Heart left ventricle (tissue), 16 donors: Measurements from ENCODE around the gene EIF2AK3. TPM values are rescaled to one million over a fixed set of nuclear protein-coding genes. Genes with fewer than 3 reads are reported as not detected.

Experiments used
- ATAC-seq, 4 donors: fragments of 200-7000 bp; cut with Tn5 transposase; one replicate each; pipeline ENCODE4 v1.9.1; 2020 to 2022; ENCODE audit warnings: moderate library complexity in 4 of 4, mild to moderate bottlenecking in 3 of 4, moderate number of reproducible peaks in 1 of 4
- DNase-seq, 5 donors: peaks; one replicate each; pipeline ENCODE4 v3.0.0-alpha.2; 2020
- H3K27ac ChIP-seq, 12 donors: fragments of 200-600 bp; sonication (generic) in 4 of 12; one replicate each; pipeline versions ENCODE4 v1.5.0 to v1.8.0; 2016 to 2022; ENCODE audit warnings: mild to moderate bottlenecking in 2 of 12
- H3K27me3 ChIP-seq, 9 donors: fragments of 200-600 bp; sonication (generic) in 2 of 9; one replicate each; pipeline versions ENCODE4 v1.5.1 to v1.8.0; 2016 to 2022; ENCODE audit warnings: mild to moderate bottlenecking in 3 of 9
- H3K36me3 ChIP-seq, 9 donors: fragments of 200-600 bp; sonication (generic) in 2 of 9; one replicate each; pipeline versions ENCODE4 v1.5.0 to v1.8.0; 2018 to 2022; ENCODE audit warnings: mild to moderate bottlenecking in 2 of 9
- H3K4me1 ChIP-seq, 12 donors: fragments of 200-600 bp; sonication (generic) in 4 of 12; one replicate each; pipeline versions ENCODE4 v1.5.0 to v1.8.0; 2016 to 2022; ENCODE audit warnings: mild to moderate bottlenecking in 3 of 12
- H3K4me3 ChIP-seq, 12 donors: fragments of 200-600 bp; sonication (generic) in 4 of 12; one replicate each; pipeline versions ENCODE4 v1.5.0 to v1.8.0; 2017 to 2022; ENCODE audit warnings: mild to moderate bottlenecking in 9 of 12, moderate library complexity in 4 of 12
- H3K9me3 ChIP-seq, 12 donors: fragments of 200-600 bp; sonication (generic) in 4 of 12; one replicate each; pipeline versions ENCODE4 v1.5.0 to v1.8.0; 2016 to 2022; ENCODE audit warnings: mild to moderate bottlenecking in 1 of 12
- CTCF ChIP-seq, 12 donors: fragments of 200-600 bp; sonication (generic) in 4 of 12; IDR thresholded peaks; one replicate each; pipeline versions ENCODE4 v1.5.0 to v1.8.0; 2018 to 2022; ENCODE audit warnings: antibody characterized with exemption in 12 of 12, mild to moderate bottlenecking in 5 of 12
- POLR2A ChIP-seq, 2 donors: fragments of 450-650 bp; IDR thresholded peaks; one replicate each; pipeline ENCODE4 v1.6.1; 2017; ENCODE audit warnings: antibody characterized with exemption in 2 of 2, mild to moderate bottlenecking in 2 of 2, moderate library complexity in 2 of 2
- WGBS, 4 donors: extraction: QIAGEN DNeasy Blood & Tissue Kit in 2 of 4; methylation state at CpG; one replicate each; pipeline versions ENCODE4 v1.1.5 to v1.1.7; 2013 to 2018; 5-methylcytosine and 5-hydroxymethylcytosine counted together
- intact Hi-C, 10 donors: fragments of 100-400 bp; cut with DNase I; formaldehyde crosslinking; loops; one replicate each; pipeline versions ENCODE4 v1.11.1 to v1.14.2; 2022
- polyA plus RNA-seq, 2 donors: library from polyadenylated mRNA; stranded (reverse); fragments of 200-250 nt; gene quantifications; one replicate each; pipeline ENCODE4 v1.2.3, GENCODE V29; 2013
- total RNA-seq, 9 donors: library from RNA; depleted of rRNA in 2 of 9; stranded (reverse); fragments of >200 nt in 2 of 9; fragmentation: NEBNext Ultra II Directional in 3 of 9; extraction: Animal tissue kit (Norgen Biotek cat#: 25700) in 3 of 9; gene quantifications; one replicate each; pipeline versions ENCODE4 v1.1.0 to v1.2.4, GENCODE V29; 2016 to 2023
- donor health status: ischemic (EF 13 %, LVEDD 7.1; RV severe dilation, severe dysfunction).
- donor health status: healthy with polysubstance abuse.
- donor health status: DM: no; HTN: yes; CAD: no.
- donor health status: DM: no; HTN: no; CAD: no.
- donor health status: ischemic (EF 25% LVEDD 6.9; RV normal size, moderate dysfunction).
- donor health status: ischemic (EF 25% LVEDD 5.7; RV mildly dilated, moderate dysfunction).
- donor health status: healthy.
- donor health status: DM: yes; HTN: yes; CAD: no.
- donor health status: ischemic (EF 35%, LVEDD 5.7; RV mildly dilated, moderate dysfunction).
- donor health status: nonischemic (EF 11% LVEDD 7.7; RV severe dilation, severe dysfunction).
- donor health status: DM: yes; HTN: yes; CAD: no.
- donor health status: PGD.
- donor health status: ischemic (EF 29% LVEDD 5.4; RV normal size, mild dysfunction).
- donor health status: nonischemic (EF 23%, LVEDD 6.1; RV moderate dilation, normal function).

The EIF2AK3 gene
- total and polyA plus RNA-seq, 11 donors: 2.7 to 29.9 (median 10.9) TPM

GRCh38 chr2:88582030-88582429 is 45.2 kb downstream of the EIF2AK3 start:
- 73 to 89% (median 85%) methylated on average over 1 of the region's 1 CpG for WGBS, 4 donors
- no peak overlapping the region for H3K27ac ChIP-seq
- DNase-seq: no peak
- H3K4me3 ChIP-seq: no peak overlapping the region
- H3K27me3 ChIP-seq: no peaks in the 10 kb centered on the region
- H3K36me3 ChIP-seq: peaks cover 0 to 100% (median 97%) of the 10 kb centered on the region in 9 donors
- TF ChIP-seq CTCF (IDR thresholded peaks at IDR 0.05) (no peak), POLR2A (IDR thresholded peaks at IDR 0.05) (no peak)
- intact Hi-C loops: no loop called here
- no peak for ATAC-seq
- no peaks in the 10 kb centered on the region for H3K4me1 ChIP-seq
- no peaks in the 10 kb centered on the region for H3K9me3 ChIP-seq

- no peak for ATAC-seq
- Histone ChIP-seq H3K27ac (no peak overlapping the region), H3K9me3 (no peaks in the 10 kb centered on the region), H3K36me3 (peaks cover 0 to 100% (median 99%) of the 10 kb centered on the region in 9 donors), H3K4me3 (no peak overlapping the region), H3K27me3 (no peaks in the 10 kb centered on the region), H3K4me1 (no peaks in the 10 kb centered on the region)
- no peak for DNase-seq
- WGBS, 4 donors: 93 to 100% (median 96%) methylated on average over 1 of the region's 1 CpG
- intact Hi-C loops: no loop called here
- TF ChIP-seq POLR2A (IDR thresholded peaks at IDR 0.05): no peak
- no peak for TF ChIP-seq CTCF (IDR thresholded peaks at IDR 0.05)
These were observed 47.2 kb downstream of the EIF2AK3 start for GRCh38 chr2:88580088-88580487.

GRCh38 chr2:88575630-88576029 is 51.6 kb downstream of the EIF2AK3 start:
- no peak for ATAC-seq
- 90 to 98% (median 94%) methylated on average over 2 of the region's 2 CpGs for WGBS, 4 donors
- TF ChIP-seq POLR2A (IDR thresholded peaks at IDR 0.05) (no peak), CTCF (IDR thresholded peaks at IDR 0.05) (no peak)

GRCh38 chr2:88575051-88575450 is 52.2 kb downstream of the EIF2AK3 start:
- intact Hi-C loops: no loop called here
- Histone ChIP-seq H3K4me3 (no peak overlapping the region), H3K4me1 (no peaks in the 10 kb centered on the region), H3K9me3 (no peaks in the 10 kb centered on the region), H3K27me3 (no peaks in the 10 kb centered on the region), H3K36me3 (peaks cover 0 to 100% (median 93%) of the 10 kb centered on the region in 9 donors), H3K27ac (no peak overlapping the region)
- ATAC-seq: no peak
- no peak for DNase-seq
- WGBS, 4 donors: 47 to 98% (median 91%) methylated on average over 2 of the region's 2 CpGs
- TF ChIP-seq CTCF (IDR thresholded peaks at IDR 0.05) (no peak), POLR2A (IDR thresholded peaks at IDR 0.05) (no peak)

More at GRCh38 chr2:88575630-88576029, 51.6 kb downstream of the EIF2AK3 start:
- no peak for DNase-seq
- no peak overlapping the region for H3K27ac ChIP-seq
- intact Hi-C loops: no loop called here
- H3K27me3 ChIP-seq: no peaks in the 10 kb centered on the region
- no peaks in the 10 kb centered on the region for H3K4me1 ChIP-seq
- peaks cover 0 to 100% (median 93%) of the 10 kb centered on the region in 9 donors for H3K36me3 ChIP-seq
- no peaks in the 10 kb centered on the region for H3K9me3 ChIP-seq
- no peak overlapping the region for H3K4me3 ChIP-seq
